ENCODE measurements around the gene C20orf204.
"Not testable (repeated sequence)": the region's sequence is repeated elsewhere in the genome, so short reads cannot be mapped to it uniquely, and the experiment has no call there.

Gene C20orf204, protein sequence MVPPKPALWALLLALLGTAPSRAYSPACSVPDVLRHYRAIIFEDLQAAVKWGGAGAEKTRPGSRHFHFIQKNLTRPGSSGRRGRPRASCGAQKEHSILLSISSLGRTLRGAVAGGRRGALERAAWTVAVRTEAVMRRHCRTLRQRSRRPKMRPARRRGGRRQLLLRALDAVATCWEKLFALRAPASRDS

DNA sequence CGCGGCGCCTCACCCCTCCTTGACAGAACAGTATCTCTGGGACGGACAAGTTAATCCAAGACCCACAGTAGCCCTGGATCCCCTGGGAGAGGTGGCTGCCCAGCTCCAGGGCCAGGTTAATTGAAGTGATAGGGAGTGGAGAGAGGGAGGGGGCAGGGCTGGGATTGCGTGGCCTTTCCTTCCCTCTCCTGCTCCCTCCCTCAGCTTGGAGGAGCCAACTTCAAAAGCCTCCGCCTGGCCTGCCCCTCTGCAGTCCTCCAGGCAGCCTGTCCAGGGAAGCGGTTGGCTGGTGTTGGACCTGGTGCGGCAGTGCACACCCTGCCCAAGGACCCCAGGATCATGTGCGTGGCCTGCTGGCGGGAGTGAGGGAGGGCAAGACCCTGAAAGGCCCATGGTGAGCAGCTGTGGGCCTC, at the start of gene C20orf204:
C20orf204 (plus strand) TSS at position 250 of the 413 bp plus-strand sequence; CDS start at position 392, 142 bp downstream.
- in situ Hi-C loops (cut with MboI; ENCODE audit: low sequenced_read_pairs) = no loop called here

DNA sequence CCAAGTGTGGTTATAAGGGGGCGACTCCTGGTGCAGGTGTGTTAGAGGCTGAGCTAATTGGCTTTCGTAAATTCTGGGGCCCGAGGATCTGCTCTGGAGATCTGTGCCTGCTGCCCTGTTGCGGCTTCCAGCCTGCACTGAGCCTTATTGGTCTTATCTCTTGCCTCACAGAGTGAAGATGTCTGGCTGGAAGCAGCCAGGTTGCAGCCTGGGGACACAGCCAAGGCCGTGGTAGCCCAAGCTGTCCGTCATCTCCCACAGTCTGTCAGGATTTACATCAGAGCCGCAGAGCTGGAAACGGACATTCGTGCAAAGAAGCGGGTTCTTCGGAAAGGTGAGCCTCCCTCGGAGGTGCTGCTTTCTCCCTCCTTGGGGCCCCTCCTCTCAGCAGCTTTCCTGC, 35.1 kb upstream of the C20orf204 start:
- in situ Hi-C loops (cut with MboI; ENCODE audit: low sequenced_read_pairs) = no loop called here

DNA sequence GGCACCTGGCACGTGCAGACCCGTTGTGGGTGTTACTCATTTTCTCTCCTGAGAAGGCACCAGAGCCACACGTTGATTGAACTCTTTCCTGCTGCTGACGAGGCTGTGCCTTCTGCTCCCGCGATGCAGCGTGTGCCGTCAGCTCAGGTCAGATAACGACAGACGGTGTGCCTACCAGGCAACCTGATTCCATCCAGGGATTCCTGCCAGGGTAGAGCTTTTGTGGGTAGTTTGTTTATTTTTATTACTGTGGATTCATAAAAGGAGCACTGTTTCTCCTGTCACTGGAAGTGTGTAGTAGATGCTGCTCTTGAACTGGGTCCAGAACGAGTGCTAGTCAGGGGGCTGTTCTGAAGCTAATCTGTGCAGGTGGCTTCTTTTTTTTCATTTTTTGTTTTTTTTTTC, 34.4 kb upstream of the C20orf204 start:
- in situ Hi-C loops (cut with MboI; ENCODE audit: low sequenced_read_pairs) = no loop called here

DNA sequence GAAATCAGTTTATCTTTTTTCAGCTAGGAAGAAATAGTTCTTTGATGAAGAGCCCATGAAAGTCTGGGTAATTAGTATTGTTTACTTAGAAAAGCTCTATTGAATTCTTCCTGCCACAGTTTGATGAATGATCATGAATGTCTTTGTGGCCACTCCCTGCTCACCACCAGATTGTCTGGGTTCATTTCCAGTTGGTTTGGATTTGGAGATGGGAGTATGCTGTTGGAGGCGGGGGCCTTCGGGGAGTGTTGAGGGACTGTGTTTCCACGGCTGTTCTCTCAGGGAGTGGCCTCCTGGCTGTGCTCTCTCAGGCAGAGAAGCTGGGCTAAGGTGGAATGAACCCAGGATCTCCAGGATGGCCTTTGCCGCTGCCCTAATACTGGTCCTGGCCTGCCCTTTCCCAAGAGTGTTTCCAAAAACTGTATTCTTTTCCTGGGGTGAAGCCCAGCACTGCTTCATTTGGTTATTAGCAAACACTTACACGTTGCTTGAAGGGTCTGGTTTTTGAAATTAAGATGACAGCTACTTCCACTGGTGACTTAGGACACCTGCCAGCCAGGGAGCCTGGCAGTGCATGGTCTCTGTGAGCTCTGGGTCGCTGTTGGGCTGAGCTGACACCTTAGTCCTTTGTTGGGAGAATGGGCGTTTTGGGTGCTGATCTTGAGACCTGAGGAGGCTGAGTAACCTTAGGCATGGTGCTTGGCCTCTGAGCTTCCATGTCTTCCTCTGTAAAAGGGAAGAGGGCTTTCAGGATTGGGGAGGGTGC, 31.8 kb upstream of the C20orf204 start:
- in situ Hi-C loops (cut with MboI; ENCODE audit: low sequenced_read_pairs) = no loop called here

DNA sequence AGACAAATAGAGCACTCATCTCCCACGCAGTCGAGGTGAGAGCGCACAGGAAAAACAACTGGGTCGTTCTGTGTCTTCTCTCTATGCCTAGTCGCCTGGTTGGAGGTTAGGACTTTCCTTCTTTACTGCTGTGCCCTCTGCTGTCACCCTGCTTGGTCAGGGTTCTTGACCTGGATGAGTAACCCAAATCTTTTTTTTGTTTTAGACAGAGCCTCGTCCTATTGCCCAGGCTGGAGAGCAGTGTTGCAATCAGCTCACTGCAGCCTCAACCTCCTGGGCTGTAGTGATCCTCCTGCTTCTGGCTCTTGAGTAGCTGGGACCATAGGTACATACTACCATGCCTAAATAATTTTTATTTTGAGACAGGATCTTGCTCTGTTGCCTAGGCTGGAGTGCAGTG, 30.6 kb upstream of the C20orf204 start:
- in situ Hi-C loops (cut with MboI; ENCODE audit: low sequenced_read_pairs) = no loop called here

DNA sequence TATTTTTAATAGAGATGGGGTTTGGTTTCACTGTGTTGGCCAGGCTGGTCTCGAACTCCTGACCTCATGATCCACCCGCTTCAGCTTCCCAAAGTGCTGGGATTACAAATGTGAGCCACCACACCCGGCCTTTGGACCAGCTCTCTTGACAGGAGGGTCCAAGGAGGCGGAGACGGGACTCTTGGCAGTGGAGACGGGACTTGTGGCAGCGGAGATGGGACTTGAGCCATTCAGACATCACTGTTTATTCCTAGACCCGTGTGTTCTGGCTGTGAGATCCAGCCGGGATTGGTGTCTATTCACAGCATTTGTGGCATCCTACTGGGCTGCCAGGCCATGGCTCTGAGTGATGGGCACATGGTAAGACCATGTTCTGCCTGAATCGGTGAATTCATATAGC, 29.5 kb upstream of the C20orf204 start:
- in situ Hi-C loops (cut with MboI; ENCODE audit: low sequenced_read_pairs) = no loop called here

DNA sequence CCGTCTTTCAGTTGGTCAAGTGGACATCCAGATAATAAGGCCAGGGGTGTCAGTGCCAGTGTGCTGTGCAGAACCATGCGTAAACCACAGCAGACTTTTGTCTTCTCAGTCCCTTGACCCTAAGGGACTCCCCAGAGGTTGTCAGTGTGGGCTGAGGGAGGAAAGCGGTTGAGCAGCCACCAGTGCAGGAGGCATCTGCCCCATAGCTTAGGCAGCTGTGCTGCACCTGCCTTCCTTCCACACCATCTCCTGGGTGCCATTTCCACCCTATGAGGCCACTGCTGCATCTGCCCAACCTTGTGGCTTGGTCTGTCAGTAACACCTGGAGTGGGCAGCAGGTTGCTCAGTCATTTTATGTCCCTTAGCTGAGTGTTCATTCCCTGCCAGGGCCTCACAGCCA, 29.1 kb upstream of the C20orf204 start:
- in situ Hi-C loops (cut with MboI; ENCODE audit: low sequenced_read_pairs) = no loop called here

DNA sequence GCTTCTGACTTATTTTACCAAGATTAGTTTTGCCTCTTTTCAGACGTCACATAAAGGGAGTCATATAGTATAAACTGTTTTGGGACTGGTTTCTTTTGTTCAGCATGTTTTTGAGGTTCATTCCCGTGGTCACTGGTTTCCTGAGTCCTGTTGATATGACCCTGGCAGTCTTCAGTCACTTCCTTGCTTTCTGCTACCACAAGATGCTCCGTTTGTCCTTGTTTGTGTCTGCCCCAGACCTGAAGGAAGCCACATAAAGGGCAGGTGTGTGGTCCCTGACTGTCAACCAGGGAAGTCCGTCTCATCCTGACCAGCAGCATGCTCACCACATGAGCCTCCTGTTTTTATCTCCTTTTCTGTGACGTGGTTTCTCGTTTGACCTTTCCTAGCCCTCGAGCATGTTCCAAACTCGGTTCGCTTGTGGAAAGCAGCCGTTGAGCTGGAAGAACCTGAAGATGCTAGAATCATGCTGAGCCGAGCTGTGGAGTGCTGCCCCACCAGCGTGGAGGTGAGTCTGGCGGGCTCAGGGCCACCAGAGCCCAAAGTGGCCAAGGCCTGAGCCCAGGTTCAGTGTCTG, 26.1 kb upstream of the C20orf204 start:
- in situ Hi-C loops (cut with MboI; ENCODE audit: low sequenced_read_pairs) = no loop called here

DNA sequence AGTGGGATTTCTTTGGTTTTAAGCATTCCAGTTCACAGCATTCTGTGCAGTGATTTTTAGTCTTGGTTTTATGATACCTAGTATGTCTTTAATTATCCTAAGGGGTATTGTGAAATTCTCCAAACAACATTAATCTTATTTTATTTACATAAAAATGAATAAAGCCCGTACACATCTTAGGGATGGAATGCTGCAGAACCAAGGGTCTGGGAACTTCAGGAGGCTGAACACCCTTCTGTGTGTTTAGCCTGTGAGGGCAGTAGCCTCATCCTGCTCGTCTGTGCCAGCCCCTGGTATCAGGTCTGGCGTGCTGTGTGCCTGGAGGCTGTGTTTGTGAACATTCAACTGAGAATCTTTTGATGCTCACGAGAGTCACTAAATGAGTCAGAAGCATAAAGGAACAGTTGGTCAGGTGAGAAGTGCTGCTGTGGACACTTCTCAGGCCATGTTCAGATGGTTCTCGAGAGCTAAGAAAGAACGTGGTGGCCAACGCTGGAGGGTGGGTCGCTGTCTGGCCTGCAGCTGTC, 25.2 kb upstream of the C20orf204 start:
- in situ Hi-C loops (cut with MboI; ENCODE audit: low sequenced_read_pairs) = no loop called here

DNA sequence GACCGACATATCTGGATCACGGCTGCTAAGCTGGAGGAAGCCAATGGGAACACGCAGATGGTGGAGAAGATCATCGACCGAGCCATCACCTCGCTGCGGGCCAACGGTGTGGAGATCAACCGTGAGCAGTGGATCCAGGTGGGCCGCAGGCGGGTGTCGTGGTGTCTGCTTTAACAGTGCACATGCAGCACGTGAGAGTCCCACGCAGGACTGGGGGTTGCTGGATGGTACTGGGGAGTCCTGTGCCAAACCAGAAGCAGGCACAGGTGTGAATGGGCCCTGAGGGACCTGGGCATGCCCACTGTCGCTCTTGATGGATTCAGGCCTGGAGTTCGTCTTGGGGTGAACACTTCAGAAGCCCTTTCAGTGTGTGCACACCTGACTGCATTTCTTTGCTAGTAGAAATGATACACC, 24.6 kb upstream of the C20orf204 start:
- in situ Hi-C loops (cut with MboI; ENCODE audit: low sequenced_read_pairs) = no loop called here

DNA sequence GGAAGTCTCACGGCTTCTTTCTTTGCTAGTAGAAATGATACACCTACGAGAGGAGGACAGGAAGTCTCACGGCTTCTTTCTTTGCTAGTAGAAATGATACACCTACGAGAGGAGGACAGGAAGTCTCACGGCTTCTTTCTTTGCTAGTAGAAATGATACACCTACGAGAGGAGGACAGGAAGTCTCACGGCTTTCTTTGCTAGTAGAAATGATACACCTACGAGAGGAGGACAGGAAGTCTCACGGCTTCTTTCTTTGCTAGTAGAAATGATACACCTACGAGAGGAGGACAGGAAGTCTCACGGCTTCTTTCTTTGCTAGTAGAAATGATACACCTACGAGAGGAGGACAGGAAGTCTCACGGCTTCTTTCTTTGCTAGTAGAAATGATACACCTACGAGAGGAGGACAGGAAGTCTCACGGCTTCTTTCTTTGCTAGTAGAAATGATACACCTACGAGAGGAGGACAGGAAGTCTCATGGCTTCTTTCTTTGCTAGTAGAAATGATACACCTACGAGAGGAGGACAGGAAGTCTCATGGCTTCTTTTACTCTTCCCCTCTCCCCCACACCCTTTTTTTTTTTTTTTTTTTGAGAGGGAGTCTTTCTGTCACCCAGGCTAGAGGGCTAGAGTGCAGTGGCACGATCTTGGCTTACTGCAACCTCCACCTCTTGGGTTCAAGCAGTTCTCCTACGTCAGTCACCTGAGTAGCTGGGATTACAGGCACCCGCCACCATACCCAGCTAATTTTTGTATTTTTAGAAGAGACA, 23.4 kb upstream of the C20orf204 start:
- in situ Hi-C loops (cut with MboI; ENCODE audit: low sequenced_read_pairs) = not testable (repeated sequence)

DNA sequence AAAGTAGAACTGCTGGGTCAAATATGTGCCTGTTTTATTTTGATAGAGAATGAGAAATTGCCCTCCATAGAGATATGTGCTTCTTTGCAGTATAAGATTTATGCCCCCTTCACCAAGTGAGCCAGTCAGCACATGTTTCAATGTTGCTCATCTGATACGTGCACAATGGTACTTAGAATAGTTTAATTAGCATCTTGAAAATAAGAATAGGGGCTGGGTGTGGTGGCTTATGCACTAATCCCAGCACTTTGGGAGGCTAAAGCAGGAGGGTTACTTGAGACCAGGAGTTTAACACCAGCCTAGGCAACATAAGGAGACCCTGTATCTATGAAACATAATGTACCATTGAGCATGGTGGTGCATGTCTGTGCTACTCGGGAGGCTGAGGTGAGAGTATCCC, 20.3 kb upstream of the C20orf204 start:
- in situ Hi-C loops (cut with MboI; ENCODE audit: low sequenced_read_pairs) = no loop called here

DNA sequence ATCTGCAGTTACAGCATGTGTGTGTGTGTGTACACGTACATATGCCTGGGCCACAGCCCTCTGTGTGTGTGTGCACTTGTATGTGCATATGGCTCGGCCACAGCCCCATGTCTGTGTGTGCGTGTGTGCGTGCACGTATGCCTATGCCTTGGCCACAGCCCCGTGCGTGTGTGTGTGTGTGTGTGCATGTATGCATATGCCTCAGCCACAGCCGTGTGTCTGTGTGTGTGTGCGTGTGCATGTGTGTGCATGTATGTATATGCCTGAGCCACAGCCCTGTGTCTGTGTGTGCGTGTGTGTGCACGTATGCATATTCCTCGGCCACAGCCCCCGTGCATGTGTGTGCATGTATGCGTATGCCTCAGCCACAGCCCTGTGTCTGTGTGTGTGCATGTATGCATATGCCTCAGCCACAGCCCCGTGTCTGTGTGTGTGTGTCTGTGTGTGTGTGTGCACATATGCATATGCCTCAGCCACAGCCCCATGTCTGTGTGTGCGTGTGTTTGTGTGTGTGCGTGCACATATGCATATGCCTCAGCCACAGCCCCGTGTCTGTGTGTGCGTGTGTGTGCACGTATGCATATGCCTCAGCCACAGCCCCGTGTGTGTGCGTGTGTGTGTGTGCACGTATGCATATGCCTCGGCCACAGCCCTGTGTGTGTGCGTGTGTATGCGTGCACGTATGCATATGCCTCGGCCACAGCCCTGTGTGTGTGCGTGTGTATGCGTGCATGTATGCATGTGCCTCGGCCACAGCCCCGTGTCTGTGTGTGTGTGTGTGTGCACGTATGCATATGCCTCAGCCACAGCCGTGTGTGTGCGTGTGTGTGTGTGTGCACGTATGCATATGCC, 14.6 kb upstream of the C20orf204 start:
- in situ Hi-C loops (cut with MboI; ENCODE audit: low sequenced_read_pairs) = no loop called here

DNA sequence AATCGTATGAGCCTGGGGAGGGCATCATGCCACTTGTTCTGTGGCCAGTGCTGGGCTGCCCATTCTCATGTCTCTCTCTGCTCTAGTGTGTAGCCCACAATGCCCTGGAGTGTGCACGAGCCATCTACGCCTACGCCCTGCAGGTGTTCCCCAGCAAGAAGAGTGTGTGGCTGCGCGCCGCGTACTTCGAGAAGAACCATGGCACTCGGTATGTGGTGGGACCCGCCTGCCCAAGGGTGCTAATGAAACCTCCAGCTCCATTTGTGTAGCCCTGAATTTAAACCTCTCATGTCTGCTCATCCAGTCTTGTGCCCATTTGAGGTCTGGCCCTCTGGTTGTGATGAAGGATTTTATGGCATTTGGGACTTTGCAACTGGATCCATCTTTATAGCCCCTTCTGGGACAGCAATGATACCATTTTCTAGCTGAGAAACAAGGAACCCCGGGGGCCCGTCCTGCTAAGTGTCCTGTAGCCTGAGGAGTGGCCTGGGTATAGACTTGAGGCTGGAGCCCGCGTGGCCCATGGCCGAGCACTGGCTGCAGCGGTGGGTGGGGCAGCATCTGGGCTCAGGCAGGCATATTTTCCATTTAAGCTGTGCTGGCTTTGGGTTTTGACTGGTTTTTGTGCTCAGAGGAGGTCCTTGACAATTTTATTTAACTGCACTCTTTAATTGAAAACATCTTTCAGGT, 13.2 kb upstream of the C20orf204 start:
- in situ Hi-C loops (cut with MboI; ENCODE audit: low sequenced_read_pairs) = no loop called here

DNA sequence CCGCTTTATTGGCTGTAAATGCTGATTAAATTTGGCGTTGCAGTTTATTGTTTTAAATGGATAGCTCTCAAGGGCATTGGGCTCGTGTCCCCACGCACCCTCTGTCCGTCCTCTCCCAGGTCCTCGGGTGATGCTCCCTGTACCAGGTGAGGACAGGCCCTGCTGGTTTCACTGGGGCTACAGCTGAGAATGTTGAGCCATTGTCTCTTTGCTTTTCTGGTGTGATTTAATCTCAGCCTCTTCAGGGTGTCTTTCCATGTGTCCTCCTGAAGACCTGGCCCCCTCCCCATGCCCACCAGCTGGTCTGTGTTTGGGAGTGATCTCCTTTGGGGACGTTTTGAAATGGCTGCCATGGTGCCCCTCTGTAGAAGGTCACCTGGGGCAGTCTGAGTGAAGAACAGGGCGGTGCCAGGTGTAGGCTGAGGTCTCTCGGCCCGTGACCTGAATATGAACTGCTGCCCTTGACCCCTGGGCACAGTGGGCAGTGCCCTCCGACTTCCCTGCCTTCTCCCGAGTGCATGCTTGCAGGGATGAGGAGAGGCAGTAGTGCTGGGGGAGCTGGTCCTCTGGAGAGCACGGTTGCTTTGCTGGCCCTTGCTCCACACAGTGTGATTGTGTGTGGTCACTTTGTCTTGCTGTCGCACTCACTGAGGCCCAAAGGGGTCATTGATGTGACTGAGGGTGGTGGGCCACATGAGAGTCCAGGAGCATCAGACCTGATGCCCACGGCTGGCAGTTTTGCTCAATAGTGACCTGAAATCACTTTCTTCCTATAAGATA, 12.4 kb upstream of the C20orf204 start:
- in situ Hi-C loops (cut with MboI; ENCODE audit: low sequenced_read_pairs) = no loop called here

DNA sequence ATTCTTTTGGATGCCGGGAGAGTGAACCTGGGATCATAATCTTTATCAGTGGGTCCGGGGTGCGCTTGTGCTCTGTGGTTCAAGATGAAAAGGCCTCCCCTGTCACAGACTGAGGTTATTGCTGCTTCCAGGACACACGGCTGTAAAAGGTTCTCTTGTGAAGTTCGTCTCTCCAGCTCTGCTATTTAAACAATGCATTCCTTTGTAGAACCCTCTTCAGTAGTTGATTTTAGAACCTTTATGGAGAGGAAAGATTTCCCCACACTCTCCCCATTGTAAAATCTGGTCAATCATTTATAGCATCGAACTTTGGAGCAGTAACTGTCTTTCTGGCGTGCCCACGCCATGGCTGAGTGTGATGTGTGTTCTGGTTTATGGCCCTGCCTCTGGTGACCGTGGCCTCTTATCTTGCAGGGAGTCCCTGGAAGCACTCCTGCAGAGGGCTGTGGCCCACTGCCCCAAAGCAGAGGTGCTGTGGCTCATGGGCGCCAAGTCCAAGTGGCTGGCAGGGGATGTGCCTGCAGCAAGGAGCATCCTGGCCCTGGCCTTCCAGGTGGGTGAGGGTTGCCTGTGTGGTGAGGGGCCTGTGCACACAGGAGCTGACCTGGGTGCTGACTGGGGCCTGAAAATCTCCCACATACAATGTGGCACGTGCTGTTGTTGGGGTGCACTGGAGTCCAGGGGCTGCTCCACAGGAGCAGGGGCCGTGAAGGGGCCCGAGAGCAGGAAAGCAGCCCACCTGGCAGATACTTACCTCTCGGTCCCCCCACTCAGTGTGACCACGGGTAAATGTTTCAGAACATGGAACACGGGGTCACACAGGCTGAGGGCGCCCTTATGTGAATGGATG, 11.6 kb upstream of the C20orf204 start:
- in situ Hi-C loops (cut with MboI; ENCODE audit: low sequenced_read_pairs) = no loop called here

DNA sequence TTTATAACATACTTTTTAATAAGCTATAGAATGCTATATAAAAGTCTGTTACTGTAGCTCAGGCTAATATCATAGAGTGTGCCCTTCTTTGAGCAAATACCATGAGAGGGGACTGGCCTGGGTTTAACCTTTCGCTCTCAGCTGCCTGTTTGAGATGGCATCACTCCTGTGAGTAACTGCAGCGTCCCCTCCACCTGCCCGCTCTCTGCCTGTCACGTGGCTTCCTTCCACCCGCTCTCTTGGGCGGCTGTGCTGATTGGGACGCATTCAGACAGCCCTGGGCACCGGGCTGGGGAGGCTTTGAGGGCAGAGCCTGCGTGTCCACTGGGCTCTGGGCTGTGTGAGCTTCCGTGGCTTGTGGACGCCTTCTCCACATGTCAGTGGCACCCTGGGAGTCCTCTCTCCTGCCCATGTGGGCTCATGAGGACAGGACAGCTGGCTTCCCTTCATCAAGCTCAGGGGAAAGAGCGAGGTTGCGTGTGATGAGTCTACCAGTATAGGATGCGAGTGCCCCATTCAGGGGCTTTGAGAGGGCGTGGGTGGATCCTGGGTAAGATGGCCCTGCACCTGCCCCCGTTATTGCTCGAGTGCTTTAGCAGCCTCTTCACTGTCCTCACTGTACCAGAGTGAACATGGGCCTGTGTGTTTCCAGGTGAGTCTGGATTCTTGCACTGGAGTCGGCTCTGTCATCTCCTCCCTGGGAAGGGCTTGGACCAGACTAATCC, 10.7 kb upstream of the C20orf204 start:
- in situ Hi-C loops (cut with MboI; ENCODE audit: low sequenced_read_pairs) = no loop called here
